Mucosa of descending colon (tissue), 3 donors: Measurements from ENCODE around the gene REEP3. TPM values are rescaled to one million over a fixed set of nuclear protein-coding genes. Genes with fewer than 3 reads are reported as not detected.

Source experiments
- ATAC-seq: fragments of 200-7000 bp; cut with Tn5 transposase; one replicate; pipeline ENCODE4 v1.9.1; 2020; ENCODE audit warnings: mild to moderate bottlenecking, moderate library complexity
- DNase-seq, 3 donors: peaks; one replicate each; pipeline ENCODE4 v3.0.0-alpha.2; 2020
- H3K36me3 ChIP-seq: fragments of 200-600 bp; one replicate; pipeline ENCODE4 v1.8.0; 2021; ENCODE audit warnings: low read depth, mild to moderate bottlenecking
- H3K4me1 ChIP-seq: fragments of 200-600 bp; one replicate; pipeline ENCODE4 v1.8.0; 2021; ENCODE audit warnings: low read depth, mild to moderate bottlenecking
- H3K4me3 ChIP-seq: fragments of 200-600 bp; one replicate; pipeline ENCODE4 v1.8.0; 2021; ENCODE audit warnings: mild to moderate bottlenecking
- H3K9me3 ChIP-seq: fragments of 200-600 bp; one replicate; pipeline ENCODE4 v1.8.0; 2021; ENCODE audit warnings: mild to moderate bottlenecking
- intact Hi-C, 2 donors: fragments of 100-400 bp; cut with DNase I in 1 of 2; cut with micrococcal nuclease in 1 of 2; formaldehyde crosslinking; loops; one replicate each; pipeline versions ENCODE4 v1.11.0 to v1.11.1; 2022; cut with DNase I, micrococcal nuclease
- total RNA-seq, 3 donors: library from RNA; stranded (reverse); fragmentation: NEBNext Ultra II Directional in 2 of 3; extraction: Animal tissue kit (Norgen Biotek cat#: 25700) in 2 of 3; gene quantifications; one replicate each; pipeline versions ENCODE4 v1.2.1 to v1.2.4, GENCODE V29; 2021 to 2023
- TF ChIP-seq, protein P1 (sequence below): fragments of 200-600 bp; IDR thresholded peaks from one replicate; pipeline ENCODE4 v1.8.0; 2022; ENCODE audit warnings: antibody characterized with exemption, mild to moderate bottlenecking
- donor health status: DM: no; HTN: no; CAD: no; lungs with moderate emphysema.
- donor health status: DM: no; HTN: no; CAD: no.
- donor health status: DM: no; HTN: yes; CAD: no.

REEP3 gene
- total RNA-seq, 3 donors from 2014 or later = 42.1 to 61.2 (median 43.4) TPM

- intact Hi-C loops = no loop called here
Measured at GRCh38 chr10:63549810-63550209, 28.6 kb downstream of the REEP3 start.

GRCh38 chr10:63553031-63553430, 31.8 kb downstream of the REEP3 start:
- no peak overlapping the region for H3K4me3 ChIP-seq
- no peaks in the 10 kb centered on the region for H3K4me1 ChIP-seq
- no peak for DNase-seq
- ATAC-seq = no peak
- TF ChIP-seq, protein P1, sequence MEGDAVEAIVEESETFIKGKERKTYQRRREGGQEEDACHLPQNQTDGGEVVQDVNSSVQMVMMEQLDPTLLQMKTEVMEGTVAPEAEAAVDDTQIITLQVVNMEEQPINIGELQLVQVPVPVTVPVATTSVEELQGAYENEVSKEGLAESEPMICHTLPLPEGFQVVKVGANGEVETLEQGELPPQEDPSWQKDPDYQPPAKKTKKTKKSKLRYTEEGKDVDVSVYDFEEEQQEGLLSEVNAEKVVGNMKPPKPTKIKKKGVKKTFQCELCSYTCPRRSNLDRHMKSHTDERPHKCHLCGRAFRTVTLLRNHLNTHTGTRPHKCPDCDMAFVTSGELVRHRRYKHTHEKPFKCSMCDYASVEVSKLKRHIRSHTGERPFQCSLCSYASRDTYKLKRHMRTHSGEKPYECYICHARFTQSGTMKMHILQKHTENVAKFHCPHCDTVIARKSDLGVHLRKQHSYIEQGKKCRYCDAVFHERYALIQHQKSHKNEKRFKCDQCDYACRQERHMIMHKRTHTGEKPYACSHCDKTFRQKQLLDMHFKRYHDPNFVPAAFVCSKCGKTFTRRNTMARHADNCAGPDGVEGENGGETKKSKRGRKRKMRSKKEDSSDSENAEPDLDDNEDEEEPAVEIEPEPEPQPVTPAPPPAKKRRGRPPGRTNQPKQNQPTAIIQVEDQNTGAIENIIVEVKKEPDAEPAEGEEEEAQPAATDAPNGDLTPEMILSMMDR = no peak
- H3K9me3 ChIP-seq = no peaks in the 10 kb centered on the region
- no peaks in the 10 kb centered on the region for H3K36me3 ChIP-seq
- intact Hi-C loops = no loop called here

More at GRCh38 chr10:63549810-63550209, 28.6 kb downstream of the REEP3 start:
- Histone ChIP-seq H3K4me1 (no peaks in the 10 kb centered on the region), H3K9me3 (no peaks in the 10 kb centered on the region), H3K36me3 (no peaks in the 10 kb centered on the region), H3K4me3 (no peak overlapping the region)
- TF ChIP-seq, protein P1 = no peak
- ATAC-seq (no peak), DNase-seq (no peak)

- no peak for DNase-seq
- ATAC-seq = no peak
- intact Hi-C loops = no loop called here
- Histone ChIP-seq H3K36me3 (no peaks in the 10 kb centered on the region), H3K4me3 (no peak overlapping the region), H3K4me1 (no peaks in the 10 kb centered on the region), H3K9me3 (no peaks in the 10 kb centered on the region)
- TF ChIP-seq, protein P1 = no peak
Measured at GRCh38 chr10:63553473-63553872, 32.3 kb downstream of the REEP3 start.

DNA sequence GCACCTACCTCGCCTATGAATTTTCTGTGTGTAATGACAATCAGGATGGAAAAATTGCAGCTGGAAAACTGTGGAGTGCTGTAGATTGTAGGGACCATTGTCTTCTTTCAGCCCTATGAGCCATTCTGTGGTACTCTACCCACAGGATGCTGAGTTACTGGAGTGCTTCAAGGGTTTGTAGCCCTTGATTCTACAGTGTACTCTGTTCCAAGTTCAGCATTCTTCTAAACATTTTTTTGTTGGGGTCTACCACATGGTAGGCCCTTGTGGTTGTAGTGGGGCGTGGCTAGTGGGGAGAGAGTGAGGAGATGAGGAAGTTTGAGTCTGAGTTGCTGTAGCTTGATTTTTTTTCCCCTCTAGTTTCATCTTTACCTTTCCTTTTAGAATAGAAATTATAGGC, 33.5 kb downstream of the REEP3 start:
- H3K36me3 ChIP-seq = no peaks in the 10 kb centered on the region
- TF ChIP-seq, protein P1 = no peak
- H3K9me3 ChIP-seq = no peaks in the 10 kb centered on the region
- no peak overlapping the region for H3K4me3 ChIP-seq
- intact Hi-C loops = no loop called here
- H3K4me1 ChIP-seq = no peaks in the 10 kb centered on the region
- ATAC-seq (peak; percentile 68), DNase-seq (peak in 1 of 3 donors; percentile 42)

DNA sequence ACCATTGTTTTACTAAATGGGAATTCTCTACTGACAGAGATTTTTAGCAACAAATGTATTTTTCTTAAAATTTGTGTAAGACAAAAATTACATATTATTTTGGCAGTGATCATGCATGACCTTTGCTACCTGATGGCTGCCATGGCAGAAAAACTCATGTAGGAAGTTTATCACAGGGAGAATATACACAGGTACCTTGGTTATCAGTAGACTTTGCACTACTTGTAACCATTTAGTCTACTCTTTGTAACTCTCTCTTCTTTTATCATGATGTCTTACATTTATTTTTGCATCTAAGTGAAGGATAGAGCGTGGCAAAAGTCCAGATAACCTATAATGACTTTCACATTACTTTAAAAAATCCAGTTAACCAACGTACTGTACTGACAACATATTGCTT, 34.1 kb downstream of the REEP3 start:
- Histone ChIP-seq H3K4me3 (no peak overlapping the region), H3K4me1 (no peaks in the 10 kb centered on the region), H3K36me3 (no peaks in the 10 kb centered on the region), H3K9me3 (no peaks in the 10 kb centered on the region)
- TF ChIP-seq, protein P1 = no peak
- DNase-seq (no peak), ATAC-seq (peak; percentile 61)
- intact Hi-C loops = no loop called here
